BLaER1 treated with 17β-estradiol and CSF1 and Interleukin-3, amounts not matched to agents 10 nM and 100 nM (cell line): ENCODE data around the gene GAL3ST2.
A peak's percentile ranks its signal among the peaks of the same experiment; 100 is the strongest.

Experiments
- H3K27ac ChIP-seq, 11 experiments: shearing (Covaris generic); formaldehyde crosslinking; 2 replicates each; pipeline ENCODE4 v1.8.1; 2022
- H3K27me3 ChIP-seq, 11 experiments: shearing (Covaris generic); formaldehyde crosslinking; 2 replicates each; pipeline ENCODE4 v1.8.1; 2022
- H3K36me3 ChIP-seq, 11 experiments: shearing (Covaris generic); formaldehyde crosslinking; 2 replicates each; pipeline ENCODE4 v1.8.1; 2022
- H3K4me1 ChIP-seq, 10 experiments: shearing (Covaris generic); formaldehyde crosslinking; 2 replicates each; pipeline ENCODE4 v1.8.1; 2022
- H3K4me2 ChIP-seq, 11 experiments: shearing (Covaris generic); formaldehyde crosslinking; 2 replicates each; pipeline ENCODE4 v1.8.1; 2022
- H3K4me3 ChIP-seq, 10 experiments: shearing (Covaris generic); formaldehyde crosslinking; 2 replicates each; pipeline ENCODE4 v1.8.1; 2022
- H3K9ac ChIP-seq, 11 experiments: shearing (Covaris generic); formaldehyde crosslinking; 2 replicates each; pipeline ENCODE4 v1.8.1; 2022
- H3K9me3 ChIP-seq, 11 experiments: shearing (Covaris generic); formaldehyde crosslinking; replicated peaks in 1 of 11; 2 replicates each; pipeline ENCODE4 v1.8.1; 2022
- H4K20me1 ChIP-seq, 11 experiments: shearing (Covaris generic); formaldehyde crosslinking; 2 replicates each; pipeline ENCODE4 v1.8.1; 2022
- Cebpa-rat ChIP-seq, 11 experiments: shearing (Covaris generic); IDR thresholded peaks; 2 replicates each; pipeline ENCODE4 v1.8.1; 2022

Gene GAL3ST2

GRCh38 chr2:241812730-241813643 is 36.4 kb downstream of the GAL3ST2 start:
- TF ChIP-seq Cebpa-rat (IDR thresholded peaks at IDR 0.05), result no peak
- Histone ChIP-seq H3K4me1 (peaks cover 83 to 100% (median 99%) of the 10 kb centered on the region in 10 experiments), H3K27me3 (peaks cover 0 to 27% (median 0%) of the 10 kb centered on the region in 11 experiments; a peak in 6 of 22 replicates), H3K4me3 (peak overlapping the region in 8 of 10 experiments; percentile 16 to 50 (median 30); a peak in 13 of 20 replicates), H3K27ac (peak overlapping the region; percentile 37 to 92 (median 74); a peak in 20 of 22 replicates), H3K36me3 (no peaks in the 10 kb centered on the region), H3K9me3 (peaks cover 0 to 17% (median 7%) of the 10 kb centered on the region in 11 experiments; a peak in 9 of 22 replicates), H4K20me1 (peaks cover 0 to 14% (median 0%) of the 10 kb centered on the region in 11 experiments; a peak in 4 of 22 replicates), H3K9ac (peak overlapping the region; percentile 22 to 81 (median 52); a peak in 19 of 22 replicates), H3K4me2 (peak overlapping the region; percentile 83 to 98 (median 95))

GRCh38 chr2:241813644-241814392 is 37.2 kb downstream of the GAL3ST2 start:
- peak overlapping the region; percentile 83 to 98 (median 95) for H3K4me2 ChIP-seq
- H3K9me3 ChIP-seq, result peaks cover 0 to 17% (median 7%) of the 10 kb centered on the region in 11 experiments; a peak in 9 of 22 replicates
- peak overlapping the region in 8 of 10 experiments; percentile 16 to 50 (median 30); a peak in 12 of 20 replicates for H3K4me3 ChIP-seq
- peaks cover 84 to 100% (median 99%) of the 10 kb centered on the region in 10 experiments for H3K4me1 ChIP-seq
- H3K9ac ChIP-seq, result peak overlapping the region; percentile 22 to 81 (median 52); a peak in 19 of 22 replicates
- no peaks in the 10 kb centered on the region for H3K36me3 ChIP-seq
- H3K27me3 ChIP-seq, result peaks cover 0 to 25% (median 0%) of the 10 kb centered on the region in 11 experiments; a peak in 6 of 22 replicates
- TF ChIP-seq Cebpa-rat (IDR thresholded peaks at IDR 0.05), result no peak
- H4K20me1 ChIP-seq, result peaks cover 0 to 14% (median 0%) of the 10 kb centered on the region in 11 experiments; a peak in 4 of 22 replicates
- peak overlapping the region; percentile 45 to 92 (median 74); a peak in 21 of 22 replicates for H3K27ac ChIP-seq

GRCh38 chr2:241814393-241814642 is 37.7 kb downstream of the GAL3ST2 start:
- Histone ChIP-seq H3K4me3 (no peak overlapping the region), H4K20me1 (peaks cover 0 to 14% (median 0%) of the 10 kb centered on the region in 11 experiments; a peak in 4 of 22 replicates), H3K27ac (peak overlapping the region; percentile 39 to 92 (median 74); a peak in 17 of 22 replicates), H3K27me3 (peaks cover 0 to 20% (median 0%) of the 10 kb centered on the region in 11 experiments; a peak in 6 of 22 replicates), H3K9ac (peak overlapping the region in 3 of 11 experiments; percentile 31 to 81 (median 73); a peak in 4 of 22 replicates), H3K4me1 (peaks cover 82 to 100% (median 99%) of the 10 kb centered on the region in 10 experiments), H3K9me3 (peaks cover 0 to 17% (median 7%) of the 10 kb centered on the region in 11 experiments; a peak in 9 of 22 replicates), H3K36me3 (no peaks in the 10 kb centered on the region), H3K4me2 (peak overlapping the region; percentile 83 to 98 (median 95))
- TF ChIP-seq Cebpa-rat (IDR thresholded peaks at IDR 0.05), result no peak

- Histone ChIP-seq H3K4me3 (no peak overlapping the region), H3K36me3 (no peaks in the 10 kb centered on the region), H3K9ac (peak overlapping the region in 2 of 11 experiments; percentile 73 to 81; a peak in 3 of 22 replicates), H4K20me1 (peaks cover 0 to 14% (median 0%) of the 10 kb centered on the region in 11 experiments; a peak in 4 of 22 replicates), H3K9me3 (peaks cover 0 to 17% (median 7%) of the 10 kb centered on the region in 11 experiments; a peak in 9 of 22 replicates), H3K4me1 (peaks cover 76 to 96% (median 93%) of the 10 kb centered on the region in 10 experiments), H3K27ac (peak overlapping the region in 9 of 11 experiments; percentile 49 to 92 (median 79); a peak in 13 of 22 replicates), H3K4me2 (peak overlapping the region; percentile 83 to 98 (median 95); a peak in 21 of 22 replicates), H3K27me3 (peaks cover 0 to 15% (median 0%) of the 10 kb centered on the region in 11 experiments; a peak in 3 of 22 replicates)
- TF ChIP-seq Cebpa-rat (IDR thresholded peaks at IDR 0.05), result no peak
Measured at GRCh38 chr2:241814643-241815476, 38.2 kb downstream of the GAL3ST2 start.

- Histone ChIP-seq H3K27me3 (peaks cover 0 to 15% (median 0%) of the 10 kb centered on the region in 11 experiments; a peak in 2 of 22 replicates), H3K4me2 (peak overlapping the region; percentile 85 to 98 (median 95)), H3K9ac (peak overlapping the region in 4 of 11 experiments; percentile 13 to 74 (median 54); a peak in 3 of 22 replicates), H3K36me3 (no peaks in the 10 kb centered on the region), H3K4me3 (no peak overlapping the region), H3K9me3 (peaks cover 0 to 17% (median 7%) of the 10 kb centered on the region in 11 experiments; a peak in 9 of 22 replicates), H3K27ac (peak overlapping the region in 7 of 11 experiments; percentile 4 to 92 (median 62); a peak in 6 of 22 replicates), H3K4me1 (peaks cover 77 to 96% (median 93%) of the 10 kb centered on the region in 10 experiments), H4K20me1 (peaks cover 0 to 14% (median 0%) of the 10 kb centered on the region in 11 experiments; a peak in 4 of 22 replicates)
- no peak for TF ChIP-seq Cebpa-rat (IDR thresholded peaks at IDR 0.05)
Measured at GRCh38 chr2:241815477-241816430, 39.1 kb downstream of the GAL3ST2 start.

- peaks cover 85 to 96% (median 93%) of the 10 kb centered on the region in 10 experiments for H3K4me1 ChIP-seq
- peak overlapping the region; percentile 12 to 91 (median 59); a peak in 17 of 22 replicates for H3K27ac ChIP-seq
- H3K9me3 ChIP-seq, result peaks cover 0 to 17% (median 7%) of the 10 kb centered on the region in 11 experiments; a peak in 9 of 22 replicates
- no peak overlapping the region for H3K4me3 ChIP-seq
- H3K36me3 ChIP-seq, result no peaks in the 10 kb centered on the region
- no peak for TF ChIP-seq Cebpa-rat (IDR thresholded peaks at IDR 0.05)
- peak overlapping the region; percentile 85 to 98 (median 95) for H3K4me2 ChIP-seq
- H3K9ac ChIP-seq, result peak overlapping the region; percentile 13 to 74 (median 51); a peak in 16 of 22 replicates
- H3K27me3 ChIP-seq, result peaks cover 0 to 10% (median 0%) of the 10 kb centered on the region in 11 experiments; a peak in 2 of 22 replicates
- H4K20me1 ChIP-seq, result peaks cover 0 to 9% (median 0%) of the 10 kb centered on the region in 11 experiments; a peak in 4 of 22 replicates
Measured at GRCh38 chr2:241816431-241817121, 40.0 kb downstream of the GAL3ST2 start.
